Hepatocyte (in vitro differentiated cells): ENCODE data around the gene CNOT6. TPM values are rescaled to one million over a fixed set of nuclear protein-coding genes. Genes with fewer than 3 reads are reported as not detected.

Experiments used
- DNase-seq: peaks from one replicate; pipeline ENCODE4 v3.0.0-alpha.2; 2016; ENCODE audit warnings: low spot score
- H2AFZ ChIP-seq: fragments of 200-600 bp; sonication (generic); 2 replicates; pipeline ENCODE4 v1.6.0; 2016; ENCODE audit warnings: antibody characterized with exemption, mild to moderate bottlenecking
- H3K27ac ChIP-seq: fragments of 200-600 bp; sonication (generic); 2 replicates; pipeline ENCODE4 v1.5.1; 2016; ENCODE audit warnings: mild to moderate bottlenecking
- H3K27me3 ChIP-seq: fragments of 200-600 bp; sonication (generic); 2 replicates; pipeline ENCODE4 v1.6.1; 2016
- H3K36me3 ChIP-seq: fragments of 200-600 bp; sonication (generic); replicated peaks from 2 replicates; pipeline ENCODE4 v1.5.1; 2016; ENCODE audit warnings: low read depth; ENCODE audit not compliant: insufficient read depth
- H3K4me1 ChIP-seq: fragments of 200-600 bp; sonication (generic); 2 replicates; pipeline ENCODE4 v1.5.1; 2016; ENCODE audit warnings: mild to moderate bottlenecking, moderate library complexity; ENCODE audit not compliant: insufficient read depth
- H3K4me2 ChIP-seq: fragments of 200-600 bp; sonication (generic); 2 replicates; pipeline ENCODE4 v1.6.0; 2016
- H3K4me3 ChIP-seq: fragments of 200-600 bp; sonication (generic); 2 replicates; pipeline ENCODE4 v1.5.1; 2016; ENCODE audit warnings: mild to moderate bottlenecking
- H3K79me2 ChIP-seq: fragments of 200-600 bp; sonication (generic); 2 replicates; pipeline ENCODE4 v1.6.0; 2017; ENCODE audit warnings: mild to moderate bottlenecking
- H3K9me2 ChIP-seq: fragments of 200-600 bp; sonication (generic); replicated peaks from 2 replicates; pipeline ENCODE4 v1.6.0; 2017; ENCODE audit warnings: mild to moderate bottlenecking; ENCODE audit not compliant: insufficient read depth
- H3K9me3 ChIP-seq: fragments of 200-600 bp; sonication (generic); 2 replicates; pipeline ENCODE4 v1.5.1; 2016; ENCODE audit warnings: low read depth, mild to moderate bottlenecking
- H4K20me1 ChIP-seq: fragments of 200-600 bp; sonication (generic); 2 replicates; pipeline ENCODE4 v1.6.0; 2016; ENCODE audit warnings: mild to moderate bottlenecking; ENCODE audit not compliant: insufficient read depth, poor library complexity, severe bottlenecking
- EZH2 ChIP-seq: fragments of 200-600 bp; sonication (generic); IDR thresholded peaks from 2 replicates; pipeline ENCODE4 v1.6.1; 2016; ENCODE audit warnings: antibody characterized with exemption, mild to moderate bottlenecking, borderline replicate concordance
- EZH2phosphoT487 ChIP-seq: fragments of 200-600 bp; sonication (generic); IDR thresholded peaks from one replicate; pipeline ENCODE4 v1.6.1; 2018; ENCODE audit warnings: antibody characterized with exemption, mild to moderate bottlenecking, low read depth, moderate library complexity; ENCODE audit not compliant: unreplicated experiment, severe bottlenecking
- WGBS: methylation state at CpG from one replicate; pipeline ENCODE4 v1.1.6; 2016; ENCODE audit warnings: low lambda C conversion rate; ENCODE audit errors: missing lambda C conversion rate; 5-methylcytosine and 5-hydroxymethylcytosine counted together
- polyA plus RNA-seq: library from polyadenylated mRNA; unstranded; fragments of >200 nt; fragmentation: Nextera tagmentation; extraction: Ambion mirVana; gene quantifications from 2 replicates; pipeline ENCODE4 v1.2.1, GENCODE V29; 2016
- total RNA-seq: library from RNA; depleted of rRNA; stranded (reverse); fragments of >200 nt; gene quantifications from 2 replicates; pipeline ENCODE4 v1.2.3, GENCODE V29; 2014
- TF ChIP-seq, protein P1 (sequence below): fragments of 200-600 bp; sonication (generic); IDR thresholded peaks from 2 replicates; pipeline ENCODE4 v1.5.1; 2016; ENCODE audit warnings: antibody characterized with exemption, mild to moderate bottlenecking; ENCODE audit not compliant: poor library complexity

Gene CNOT6
- total and polyA plus RNA-seq, 2 experiments from 2014 or later = 12.0 to 24.1 TPM

DNA sequence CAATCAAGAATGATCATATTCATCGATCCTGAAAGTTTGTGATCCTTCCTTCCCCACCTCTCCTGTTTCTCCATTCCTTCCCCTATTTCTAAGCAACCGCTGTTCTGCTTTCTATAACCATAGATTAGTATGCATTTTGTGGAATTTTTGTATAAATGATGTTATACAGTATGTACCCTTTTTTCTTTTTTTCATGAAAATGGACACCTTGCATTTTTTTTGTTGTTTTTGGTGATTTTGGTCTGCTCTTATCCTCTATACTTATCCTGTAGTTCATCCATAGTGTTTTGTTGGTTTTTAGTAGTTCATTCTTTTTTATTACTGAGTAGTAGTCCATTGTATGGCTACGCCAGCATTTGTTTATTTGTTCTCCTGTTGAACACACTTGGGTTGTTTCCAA, 51.1 kb downstream of the CNOT6 start:
- no peak for DNase-seq
- H4K20me1 ChIP-seq = peaks cover 5% of the 10 kb centered on the region
- H3K79me2 ChIP-seq = peaks cover 92% of the 10 kb centered on the region
- TF ChIP-seq EZH2phosphoT487 = no peak
- TF ChIP-seq, protein P1, sequence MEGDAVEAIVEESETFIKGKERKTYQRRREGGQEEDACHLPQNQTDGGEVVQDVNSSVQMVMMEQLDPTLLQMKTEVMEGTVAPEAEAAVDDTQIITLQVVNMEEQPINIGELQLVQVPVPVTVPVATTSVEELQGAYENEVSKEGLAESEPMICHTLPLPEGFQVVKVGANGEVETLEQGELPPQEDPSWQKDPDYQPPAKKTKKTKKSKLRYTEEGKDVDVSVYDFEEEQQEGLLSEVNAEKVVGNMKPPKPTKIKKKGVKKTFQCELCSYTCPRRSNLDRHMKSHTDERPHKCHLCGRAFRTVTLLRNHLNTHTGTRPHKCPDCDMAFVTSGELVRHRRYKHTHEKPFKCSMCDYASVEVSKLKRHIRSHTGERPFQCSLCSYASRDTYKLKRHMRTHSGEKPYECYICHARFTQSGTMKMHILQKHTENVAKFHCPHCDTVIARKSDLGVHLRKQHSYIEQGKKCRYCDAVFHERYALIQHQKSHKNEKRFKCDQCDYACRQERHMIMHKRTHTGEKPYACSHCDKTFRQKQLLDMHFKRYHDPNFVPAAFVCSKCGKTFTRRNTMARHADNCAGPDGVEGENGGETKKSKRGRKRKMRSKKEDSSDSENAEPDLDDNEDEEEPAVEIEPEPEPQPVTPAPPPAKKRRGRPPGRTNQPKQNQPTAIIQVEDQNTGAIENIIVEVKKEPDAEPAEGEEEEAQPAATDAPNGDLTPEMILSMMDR = no peak
- no peak for TF ChIP-seq EZH2
- H2AFZ ChIP-seq = no peak overlapping the region
- no peaks in the 10 kb centered on the region for H3K27me3 ChIP-seq
- H3K4me3 ChIP-seq = no peak overlapping the region
- WGBS = 96% methylated on average over 3 of the region's 3 CpGs
- no peak overlapping the region for H3K4me2 ChIP-seq
- H3K9me3 ChIP-seq = no peaks in the 10 kb centered on the region
- no peaks in the 10 kb centered on the region for H3K36me3 ChIP-seq
- no peaks in the 10 kb centered on the region for H3K9me2 ChIP-seq
- H3K27ac ChIP-seq = no peak overlapping the region
- no peaks in the 10 kb centered on the region for H3K4me1 ChIP-seq

- Histone ChIP-seq H3K27ac (peak overlapping the region; percentile 33), H2AFZ (no peak overlapping the region), H3K79me2 (peaks cover 73% of the 10 kb centered on the region), H3K4me1 (no peaks in the 10 kb centered on the region), H3K4me2 (no peak overlapping the region), H3K9me2 (no peaks in the 10 kb centered on the region), H3K4me3 (no peak overlapping the region), H4K20me1 (peaks cover 4% of the 10 kb centered on the region), H3K9me3 (no peaks in the 10 kb centered on the region), H3K36me3 (no peaks in the 10 kb centered on the region), H3K27me3 (no peaks in the 10 kb centered on the region)
- no peak for DNase-seq
- WGBS = 64% methylated on average over 3 of the region's 3 CpGs
- TF ChIP-seq EZH2 (no peak), EZH2phosphoT487 (no peak)
- TF ChIP-seq, protein P1 = no peak
These were observed 54.4 kb downstream of the CNOT6 start for GRCh38 chr5:180548563-180548962.

GRCh38 chr5:180553530-180553929, 59.4 kb downstream of the CNOT6 start:
- TF ChIP-seq EZH2phosphoT487 (no peak), EZH2 (no peak)
- TF ChIP-seq, protein P1 = no peak
- no peak overlapping the region for H2AFZ ChIP-seq
- H3K9me3 ChIP-seq = no peaks in the 10 kb centered on the region
- 90% methylated on average over 3 of the region's 3 CpGs for WGBS
- no peak overlapping the region for H3K4me3 ChIP-seq
- no peak overlapping the region for H3K27ac ChIP-seq
- H3K27me3 ChIP-seq = no peaks in the 10 kb centered on the region
- H3K79me2 ChIP-seq = peaks cover 49% of the 10 kb centered on the region
- H4K20me1 ChIP-seq = peaks cover 4% of the 10 kb centered on the region
- H3K4me1 ChIP-seq = peaks cover 4% of the 10 kb centered on the region
- DNase-seq = no peak
- no peaks in the 10 kb centered on the region for H3K36me3 ChIP-seq
- H3K9me2 ChIP-seq = no peaks in the 10 kb centered on the region
- no peak overlapping the region for H3K4me2 ChIP-seq
